ENCODE results near the gene PSMD13. TPM values are rescaled to one million over a fixed set of nuclear protein-coding genes. Genes with fewer than 3 reads are reported as not detected.

PSMD13 gene
- total RNA-seq, 1 donor from 2014 or later = 50.2 TPM

- H3K4me1 ChIP-seq = peaks cover 0 to 6% of the 10 kb centered on the region in 2 donors
- H3K4me3 ChIP-seq = no peak overlapping the region
- peaks cover 7 to 11% of the 10 kb centered on the region in 2 donors for H3K36me3 ChIP-seq
- no peak overlapping the region for H3K27ac ChIP-seq
- DNase-seq (ENCODE audit: low spot score in 2 of 2) = no peak
- no peaks in the 10 kb centered on the region for H3K27me3 ChIP-seq
- intact Hi-C loops (cut with DNase I) = no loop called here
- H3K9me3 ChIP-seq = no peaks in the 10 kb centered on the region
- TF ChIP-seq CTCF (IDR thresholded peaks at IDR 0.05) = no peak
Measured at GRCh38 chr11:295351-296170, 58.8 kb downstream of the PSMD13 start.

- no peak overlapping the region for H3K4me3 ChIP-seq
- no peaks in the 10 kb centered on the region for H3K9me3 ChIP-seq
- intact Hi-C loops (cut with DNase I) = no loop called here
- H3K36me3 ChIP-seq = peaks cover 7 to 11% of the 10 kb centered on the region in 2 donors
- H3K27ac ChIP-seq = no peak overlapping the region
- H3K27me3 ChIP-seq = no peaks in the 10 kb centered on the region
- no peak for TF ChIP-seq CTCF (IDR thresholded peaks at IDR 0.05)
- DNase-seq (ENCODE audit: low spot score in 2 of 2) = no peak
- H3K4me1 ChIP-seq = peaks cover 0 to 6% of the 10 kb centered on the region in 2 donors
Measured at GRCh38 chr11:296171-297050, 59.6 kb downstream of the PSMD13 start.

- H3K36me3 ChIP-seq = peaks cover 7 to 11% of the 10 kb centered on the region in 2 donors
- H3K4me3 ChIP-seq = no peak overlapping the region
- intact Hi-C loops (cut with DNase I) = no loop called here
- H3K27me3 ChIP-seq = no peaks in the 10 kb centered on the region
- DNase-seq (ENCODE audit: low spot score in 2 of 2) = no peak
- no peaks in the 10 kb centered on the region for H3K9me3 ChIP-seq
- H3K27ac ChIP-seq = no peak overlapping the region
- peaks cover 0 to 6% of the 10 kb centered on the region in 2 donors for H3K4me1 ChIP-seq
- no peak for TF ChIP-seq CTCF (IDR thresholded peaks at IDR 0.05)
Measured at GRCh38 chr11:297051-297585, 60.3 kb downstream of the PSMD13 start.

- Histone ChIP-seq H3K27me3 (no peaks in the 10 kb centered on the region), H3K36me3 (peaks cover 7 to 11% of the 10 kb centered on the region in 2 donors), H3K4me3 (no peak overlapping the region), H3K4me1 (peaks cover 0 to 6% of the 10 kb centered on the region in 2 donors), H3K27ac (no peak overlapping the region), H3K9me3 (no peaks in the 10 kb centered on the region)
- TF ChIP-seq CTCF (IDR thresholded peaks at IDR 0.05) = no peak
- intact Hi-C loops (cut with DNase I) = no loop called here
- DNase-seq (ENCODE audit: low spot score in 2 of 2) = no peak
Measured at GRCh38 chr11:297586-298405, 61.0 kb downstream of the PSMD13 start.
